Right ventricle myocardium inferior (tissue), 1 donor: Measurements from ENCODE around the gene ANGPTL2. TPM values are rescaled to one million over a fixed set of nuclear protein-coding genes. Genes with fewer than 3 reads are reported as not detected.

Experiments used
- ATAC-seq: fragments of 200-7000 bp; cut with Tn5 transposase; one replicate; pipeline ENCODE4 v1.9.1; 2020; ENCODE audit warnings: mild to moderate bottlenecking, moderate library complexity
- DNase-seq: peaks from one replicate; pipeline ENCODE4 v3.0.0; 2021; ENCODE audit errors: missing footprints
- intact Hi-C: fragments of 100-400 bp; cut with DNase I; formaldehyde crosslinking; loops from one replicate; pipeline ENCODE4 v1.11.0; 2022
- total RNA-seq: library from RNA; stranded (reverse); fragmentation: NEBNext Ultra II Directional; extraction: Animal tissue kit (Norgen Biotek cat#: 25700); gene quantifications from one replicate; pipeline ENCODE4 v1.2.1, GENCODE V29; 2021
- donor health status: DM: no; HTN: yes; CAD: no; lungs with severe emphysema.

ANGPTL2 gene
- total RNA-seq, 1 donor from 2014 or later, result 37.1 TPM

DNA sequence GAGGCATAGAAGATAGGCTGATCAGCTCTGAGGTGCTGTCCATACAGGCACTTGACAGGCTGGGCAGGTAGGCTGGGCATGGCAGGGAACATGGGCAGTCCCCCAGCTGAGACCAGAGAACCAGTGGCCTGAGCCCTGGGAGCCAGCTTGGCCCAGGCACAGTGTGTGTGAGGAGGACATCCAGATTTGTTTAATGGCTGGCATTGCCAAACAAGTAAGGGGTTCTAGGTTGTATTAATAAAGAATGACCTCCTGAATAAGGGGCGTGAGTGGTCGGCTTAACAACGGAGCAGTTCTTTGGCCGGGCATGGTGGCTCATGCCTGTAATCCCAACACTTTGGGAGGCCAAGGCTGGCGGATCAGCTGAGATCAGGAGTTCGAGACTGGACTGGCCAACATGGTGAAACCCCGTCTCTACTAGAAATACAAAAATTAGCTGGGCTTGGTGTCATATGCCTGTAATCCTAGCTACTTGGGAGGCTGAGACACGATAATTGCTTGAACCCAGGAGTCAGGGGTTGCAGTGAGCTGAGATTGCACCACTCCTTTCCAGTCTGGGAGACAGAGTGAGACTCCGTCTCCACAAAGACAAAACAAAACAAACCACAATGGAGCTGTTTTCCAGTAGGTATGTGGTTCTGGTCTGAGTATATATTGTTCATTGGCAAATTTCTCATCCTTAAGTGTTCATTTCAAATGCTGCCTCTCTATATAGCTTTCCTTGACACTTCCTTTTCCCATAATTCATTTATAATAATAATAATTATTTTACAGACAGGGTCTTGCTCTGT lies 56.2 kb downstream of the ANGPTL2 start:
- ATAC-seq, result no peak
- intact Hi-C loops, result no loop called here
- DNase-seq, result no peak

GRCh38 chr9:127065592-127065991 lies 56.8 kb downstream of the ANGPTL2 start:
- peak; percentile 37 for ATAC-seq
- no peak for DNase-seq
- intact Hi-C loops, result no loop called here

- intact Hi-C loops, result no loop called here
- DNase-seq, result no peak
- no peak for ATAC-seq
These were observed 58.1 kb downstream of the ANGPTL2 start for GRCh38 chr9:127064335-127064734.

DNA sequence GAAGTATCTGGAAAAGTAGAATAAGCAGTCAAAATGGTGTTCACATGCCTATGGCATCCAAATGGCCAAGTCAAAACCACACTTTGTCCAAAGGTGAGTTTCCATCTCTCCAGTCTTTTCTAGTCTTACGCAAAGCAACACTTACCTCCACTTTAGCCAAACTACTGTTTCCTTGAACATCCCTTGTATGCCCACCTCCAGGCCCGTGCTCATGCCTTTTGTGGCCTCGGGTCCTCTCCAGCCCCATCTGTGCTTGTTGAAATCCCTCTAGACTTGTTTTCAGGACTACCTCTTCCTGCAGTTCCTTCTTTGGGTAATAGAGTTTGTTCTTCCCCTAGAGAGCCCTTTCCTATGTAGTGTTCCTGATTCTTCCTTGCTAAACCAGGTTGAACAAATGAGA lies 61.0 kb downstream of the ANGPTL2 start:
- intact Hi-C loops, result no loop called here
- ATAC-seq (no peak), DNase-seq (no peak)

DNA sequence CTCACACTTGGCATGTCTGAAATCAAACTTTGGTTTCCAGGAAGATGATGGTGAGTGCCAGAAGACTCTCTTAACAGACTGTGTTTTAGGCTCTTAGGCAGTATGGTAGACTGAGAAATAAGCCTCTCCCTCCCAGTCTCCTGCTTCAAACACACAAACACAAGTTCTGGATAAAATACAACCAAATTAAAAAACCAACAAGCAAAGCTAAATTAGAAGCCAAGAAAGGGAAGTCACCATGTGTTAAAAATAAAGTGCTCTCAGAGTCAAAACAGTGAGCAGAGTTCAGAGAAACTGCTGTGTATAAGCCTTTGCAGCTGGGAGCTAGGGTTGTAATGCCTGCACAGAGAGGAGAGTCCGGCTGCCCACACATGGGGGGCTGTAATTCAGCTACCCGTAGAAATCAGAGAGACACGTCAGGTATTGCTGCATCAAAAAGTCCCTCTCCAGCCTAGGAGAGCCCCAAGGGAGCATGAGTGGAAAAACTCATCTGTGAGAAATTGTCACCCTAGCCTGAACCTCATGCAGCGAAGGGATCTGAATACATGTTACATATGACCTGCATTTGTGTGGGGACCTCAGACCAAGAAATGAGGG lies 62.6 kb downstream of the ANGPTL2 start:
- intact Hi-C loops, result loop anchor here (5.0 kb wide), 1 partner anchor 62 kb away; the partner anchor contains the start of gene ANGPTL2
- peak; percentile 17 for ATAC-seq

DNA sequence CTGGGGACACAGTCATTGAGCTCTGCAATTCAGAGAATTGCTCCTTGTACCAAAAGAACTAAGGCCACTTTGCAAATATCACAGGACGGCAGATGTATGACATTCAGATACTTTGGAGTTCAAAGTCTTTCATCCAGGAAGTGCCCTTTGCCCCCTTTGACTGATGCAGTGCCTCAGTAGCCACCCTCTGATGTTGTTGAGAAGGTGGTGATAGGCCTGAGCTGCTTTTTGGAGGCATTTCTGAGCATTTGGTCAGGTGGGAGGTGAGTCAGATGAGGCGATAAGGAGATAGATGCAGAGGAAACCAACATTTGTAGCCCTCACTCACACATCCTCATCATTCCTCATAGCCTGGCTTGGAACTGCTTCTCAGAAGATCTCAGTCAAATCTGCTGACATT lies 63.4 kb downstream of the ANGPTL2 start:
- intact Hi-C loops, result loop anchor here (5.0 kb wide), 1 partner anchor 63 kb away; the partner anchor contains the start of gene ANGPTL2
- ATAC-seq (no peak), DNase-seq (no peak)

More for the DNA sequence above, 62.6 kb downstream of the ANGPTL2 start:
- DNase-seq, result no peak

GRCh38 chr9:127058645-127059021 lies 63.8 kb downstream of the ANGPTL2 start:
- no peak for ATAC-seq
- intact Hi-C loops, result loop anchor here (5.0 kb wide), 1 partner anchor 64 kb away; the partner anchor contains the start of gene ANGPTL2
- DNase-seq, result no peak

GRCh38 chr9:127058011-127058644 lies 64.3 kb downstream of the ANGPTL2 start:
- peak; percentile 35 for ATAC-seq
- intact Hi-C loops, result loop anchor here (5.0 kb wide), 1 partner anchor 64 kb away; the partner anchor contains the start of gene ANGPTL2
- peak; percentile 68 for DNase-seq

DNA sequence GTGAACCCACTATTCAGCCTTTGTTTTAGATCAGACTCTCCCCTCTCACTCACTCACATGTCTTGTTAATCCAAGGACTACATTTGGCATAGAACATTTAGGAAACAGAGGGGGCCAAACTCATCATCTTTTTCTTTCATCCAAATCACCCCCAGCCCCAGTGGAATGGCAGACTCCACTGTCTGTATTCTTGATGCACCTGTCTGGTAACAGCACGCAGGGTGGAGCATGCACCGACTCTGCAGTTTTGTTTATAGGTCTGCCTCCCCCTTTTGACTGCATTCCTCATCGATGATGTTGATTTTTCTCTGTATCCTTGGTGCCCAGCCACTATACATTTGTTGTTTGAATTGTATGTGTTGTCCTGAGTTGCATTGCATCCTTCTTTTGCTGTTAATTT lies 66.0 kb downstream of the ANGPTL2 start:
- ATAC-seq (no peak), DNase-seq (no peak)
- intact Hi-C loops, result loop anchor here (5.0 kb wide), 1 partner anchor 66 kb away; the partner anchor contains the start of gene ANGPTL2

GRCh38 chr9:127055745-127056402 lies 66.6 kb downstream of the ANGPTL2 start:
- ATAC-seq, result peak; percentile 60
- no peak for DNase-seq
- intact Hi-C loops, result loop anchor here (5.0 kb wide), 1 partner anchor 66 kb away; the partner anchor contains the start of gene ANGPTL2

DNA sequence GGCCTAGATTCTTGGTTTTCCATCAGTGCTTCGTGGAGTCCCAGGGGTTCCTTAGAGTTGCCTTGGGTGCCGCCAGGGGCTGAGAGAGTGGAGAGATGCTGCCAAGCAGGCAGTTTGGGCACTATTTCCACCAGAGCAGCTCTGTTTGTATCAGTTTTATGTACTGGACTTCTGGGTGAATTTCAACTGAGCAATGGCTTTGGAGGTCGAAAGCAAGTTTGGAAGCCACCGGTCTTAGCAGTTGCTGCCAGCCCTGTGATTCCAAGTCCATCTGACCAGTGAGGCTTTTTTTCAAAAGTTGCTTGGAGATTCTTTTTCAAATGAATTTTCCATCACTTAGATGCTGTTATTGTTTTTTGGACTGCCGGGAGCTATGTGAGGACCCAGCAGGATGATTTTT lies 68.5 kb downstream of the ANGPTL2 start:
- intact Hi-C loops, result no loop called here
- no peak for DNase-seq
- no peak for ATAC-seq

DNA sequence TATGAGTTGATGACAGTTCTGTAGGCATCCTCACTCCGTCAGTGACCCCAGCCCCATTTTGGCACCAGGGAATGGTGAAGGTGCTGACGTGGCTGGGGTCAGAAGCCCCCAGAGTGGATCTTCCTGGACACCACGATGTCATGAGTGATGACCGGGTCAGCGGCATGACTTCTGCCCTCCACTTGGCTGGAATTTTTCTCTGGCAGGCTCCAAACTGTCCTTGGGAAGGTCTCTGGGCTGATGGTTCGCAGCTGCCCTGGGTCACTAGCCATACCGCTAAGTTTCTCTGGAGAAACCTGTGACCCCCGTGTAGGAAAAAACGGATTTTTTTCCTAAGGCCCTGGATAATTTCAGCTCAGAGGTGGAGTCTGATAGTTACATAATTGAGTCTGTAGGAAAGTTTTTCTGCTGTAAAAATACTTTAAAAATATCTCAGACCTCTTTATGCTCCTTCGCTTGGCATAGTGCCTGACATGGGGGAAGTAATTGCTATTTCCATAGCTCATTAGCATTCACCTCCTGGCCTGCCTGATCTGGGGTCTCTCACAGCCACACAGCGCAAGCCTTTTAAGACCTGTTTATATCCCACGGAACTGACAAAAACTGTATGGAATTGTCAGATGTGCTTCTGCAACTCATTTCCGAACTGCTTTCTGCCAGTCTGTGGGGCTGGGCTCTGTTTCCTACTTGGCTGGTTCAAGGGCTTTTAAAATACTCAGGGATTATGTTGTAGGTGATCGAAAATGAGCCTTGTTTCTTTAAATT lies 69.2 kb downstream of the ANGPTL2 start:
- intact Hi-C loops, result no loop called here
- ATAC-seq (no peak), DNase-seq (peak; percentile 54)

- intact Hi-C loops, result no loop called here
- no peak for DNase-seq
- ATAC-seq, result no peak
These were observed 70.4 kb downstream of the ANGPTL2 start for GRCh38 chr9:127051881-127052595.

GRCh38 chr9:127050591-127051001 lies 71.8 kb downstream of the ANGPTL2 start:
- no peak for DNase-seq
- intact Hi-C loops, result no loop called here
- no peak for ATAC-seq

- DNase-seq (no peak), ATAC-seq (no peak)
- intact Hi-C loops, result no loop called here
These were observed 72.3 kb downstream of the ANGPTL2 start for GRCh38 chr9:127050152-127050551.

- DNase-seq (no peak), ATAC-seq (no peak)
- intact Hi-C loops, result no loop called here
These were observed 72.9 kb downstream of the ANGPTL2 start for GRCh38 chr9:127049581-127049980.

DNA sequence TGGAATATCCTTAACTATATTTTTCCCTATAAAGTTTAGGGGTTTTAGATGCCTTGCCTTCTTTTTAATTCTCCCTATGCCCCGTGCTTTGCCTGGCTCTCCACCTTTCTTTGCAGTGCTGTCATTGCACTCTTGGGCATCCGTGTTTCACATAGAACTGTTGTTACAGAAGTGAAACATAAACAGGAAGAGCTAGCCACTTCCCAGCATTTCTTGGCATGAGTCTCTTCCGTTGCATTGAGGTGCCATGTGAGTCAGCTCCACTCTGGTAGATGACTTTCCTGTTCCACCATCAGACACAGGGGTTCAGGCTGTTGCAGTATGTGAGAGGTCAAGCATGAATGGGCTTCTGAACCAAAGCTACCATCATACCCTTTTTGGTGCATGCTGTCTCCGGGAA lies 73.4 kb downstream of the ANGPTL2 start:
- DNase-seq (no peak), ATAC-seq (peak; percentile 49)
- intact Hi-C loops, result no loop called here

GRCh38 chr9:127047971-127048370 lies 74.5 kb downstream of the ANGPTL2 start:
- no peak for ATAC-seq
- intact Hi-C loops, result no loop called here
- DNase-seq, result no peak
